ENCODE data around the gene RFNG.

RFNG gene

DNA sequence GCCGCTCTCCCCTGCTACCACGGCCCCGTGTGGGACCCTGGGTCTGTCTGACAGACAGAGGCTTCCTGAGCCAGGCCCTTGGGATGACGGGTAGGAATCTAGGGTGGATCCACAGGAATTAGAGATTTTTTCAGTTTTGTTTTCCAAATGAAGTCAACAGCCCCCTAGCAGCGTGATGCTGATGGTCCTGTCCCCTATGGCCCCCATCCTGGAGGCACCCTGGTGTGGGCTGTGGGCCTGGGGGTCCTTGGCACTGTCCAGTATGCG is 44.5 kb downstream of the RFNG start:
- no peak overlapping the region for H3K27ac ChIP-seq
- no peaks in the 10 kb centered on the region for H3K27me3 ChIP-seq (replicated peaks)
- in situ Hi-C loops (cut with HindIII; ENCODE audit: low pct_ligation_motif_present, low sequenced_read_pairs), result no loop called here
- TF ChIP-seq, protein P1, sequence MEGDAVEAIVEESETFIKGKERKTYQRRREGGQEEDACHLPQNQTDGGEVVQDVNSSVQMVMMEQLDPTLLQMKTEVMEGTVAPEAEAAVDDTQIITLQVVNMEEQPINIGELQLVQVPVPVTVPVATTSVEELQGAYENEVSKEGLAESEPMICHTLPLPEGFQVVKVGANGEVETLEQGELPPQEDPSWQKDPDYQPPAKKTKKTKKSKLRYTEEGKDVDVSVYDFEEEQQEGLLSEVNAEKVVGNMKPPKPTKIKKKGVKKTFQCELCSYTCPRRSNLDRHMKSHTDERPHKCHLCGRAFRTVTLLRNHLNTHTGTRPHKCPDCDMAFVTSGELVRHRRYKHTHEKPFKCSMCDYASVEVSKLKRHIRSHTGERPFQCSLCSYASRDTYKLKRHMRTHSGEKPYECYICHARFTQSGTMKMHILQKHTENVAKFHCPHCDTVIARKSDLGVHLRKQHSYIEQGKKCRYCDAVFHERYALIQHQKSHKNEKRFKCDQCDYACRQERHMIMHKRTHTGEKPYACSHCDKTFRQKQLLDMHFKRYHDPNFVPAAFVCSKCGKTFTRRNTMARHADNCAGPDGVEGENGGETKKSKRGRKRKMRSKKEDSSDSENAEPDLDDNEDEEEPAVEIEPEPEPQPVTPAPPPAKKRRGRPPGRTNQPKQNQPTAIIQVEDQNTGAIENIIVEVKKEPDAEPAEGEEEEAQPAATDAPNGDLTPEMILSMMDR (IDR thresholded peaks at IDR 0.05; ENCODE audit: low read depth, low read length, missing control alignments), result no peak
- no peak overlapping the region for H3K4me3 ChIP-seq (ENCODE audit: low read depth, low read length)
- DNase-seq, result no peak
- no peaks in the 10 kb centered on the region for H3K36me3 ChIP-seq (replicated peaks)

DNA sequence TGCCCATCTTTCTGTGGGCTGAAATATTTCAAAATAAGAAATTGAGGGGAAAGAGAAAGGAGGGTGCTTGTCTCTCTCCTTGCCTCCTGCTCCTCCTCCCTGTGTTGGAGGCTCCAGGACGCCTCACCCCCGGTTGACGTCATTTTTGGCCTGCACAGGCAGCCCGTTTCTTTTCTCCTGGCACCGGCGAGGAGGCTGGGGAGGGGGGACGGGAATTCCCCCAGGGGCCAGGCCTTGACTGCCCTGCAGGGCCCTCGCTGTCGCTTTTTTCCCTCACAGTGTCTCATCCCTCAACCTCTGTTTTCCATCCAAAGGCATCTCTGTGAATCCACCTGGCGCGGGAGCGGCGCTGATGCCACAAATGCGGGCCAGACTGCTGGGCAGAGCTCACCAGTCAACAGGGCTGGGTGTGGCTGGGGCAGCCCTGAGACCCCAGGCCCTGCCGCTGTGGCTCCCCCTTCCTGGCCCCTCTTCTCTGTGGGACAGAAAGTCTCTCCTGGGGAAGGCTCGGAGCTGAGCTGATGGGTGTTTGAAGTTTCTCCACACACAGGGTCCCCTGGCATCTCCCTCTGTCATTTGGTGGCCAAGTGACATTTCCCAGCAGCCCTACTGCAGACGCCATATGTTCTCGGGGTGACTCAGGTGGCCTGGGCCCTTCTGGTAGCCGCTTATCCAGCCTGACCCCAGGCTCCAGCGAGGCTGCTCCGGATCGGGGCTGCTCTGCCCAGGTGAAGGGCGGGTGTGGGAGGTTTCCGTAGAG is 45.0 kb downstream of the RFNG start:
- Histone ChIP-seq H3K4me3 (ENCODE audit: low read depth, low read length) (no peak overlapping the region), H3K27ac (no peak overlapping the region), H3K27me3 (replicated peaks) (no peaks in the 10 kb centered on the region), H3K36me3 (replicated peaks) (no peaks in the 10 kb centered on the region)
- TF ChIP-seq, protein P1 (IDR thresholded peaks at IDR 0.05; ENCODE audit: low read depth, low read length, missing control alignments), result no peak
- in situ Hi-C loops (cut with HindIII; ENCODE audit: low pct_ligation_motif_present, low sequenced_read_pairs), result no loop called here
- no peak for DNase-seq

DNA sequence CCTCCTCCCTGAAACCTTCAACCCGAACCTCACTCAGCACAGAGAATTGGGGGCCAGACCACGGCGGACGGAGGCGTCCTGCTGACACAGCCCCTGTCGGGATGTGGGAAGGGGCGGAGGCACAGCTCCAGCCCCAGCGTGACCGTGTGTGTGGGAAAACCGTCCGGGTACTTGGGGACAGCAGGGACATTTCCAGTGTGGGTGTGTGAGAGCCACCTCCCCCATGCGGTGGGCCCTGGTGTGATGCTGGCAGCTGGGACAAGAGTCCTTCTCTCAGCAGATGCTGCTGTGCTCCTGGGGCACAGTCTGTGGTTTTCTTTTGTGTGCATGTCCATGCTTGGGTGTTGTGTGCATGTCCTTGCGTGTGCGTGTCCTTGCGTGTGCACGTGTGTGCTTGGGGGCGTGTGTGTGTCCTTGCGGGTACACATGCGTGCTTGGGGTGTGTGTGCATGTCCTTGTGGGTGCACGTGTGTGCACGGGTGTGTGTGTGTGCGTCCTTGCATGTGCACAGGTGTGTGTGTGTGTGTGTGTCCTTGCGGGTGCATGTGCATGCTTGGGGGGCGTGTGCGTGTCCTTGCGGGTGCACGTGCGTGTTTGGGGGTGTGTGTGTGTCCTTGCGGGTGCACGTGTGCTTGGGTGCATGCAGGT is 45.8 kb downstream of the RFNG start:
- DNase-seq, result no peak
- TF ChIP-seq, protein P1 (IDR thresholded peaks at IDR 0.05; ENCODE audit: low read depth, low read length, missing control alignments), result no peak
- Histone ChIP-seq H3K4me3 (ENCODE audit: low read depth, low read length) (no peak overlapping the region), H3K36me3 (replicated peaks) (no peaks in the 10 kb centered on the region), H3K27me3 (replicated peaks) (no peaks in the 10 kb centered on the region), H3K27ac (no peak overlapping the region)
- in situ Hi-C loops (cut with HindIII; ENCODE audit: low pct_ligation_motif_present, low sequenced_read_pairs), result no loop called here

DNA sequence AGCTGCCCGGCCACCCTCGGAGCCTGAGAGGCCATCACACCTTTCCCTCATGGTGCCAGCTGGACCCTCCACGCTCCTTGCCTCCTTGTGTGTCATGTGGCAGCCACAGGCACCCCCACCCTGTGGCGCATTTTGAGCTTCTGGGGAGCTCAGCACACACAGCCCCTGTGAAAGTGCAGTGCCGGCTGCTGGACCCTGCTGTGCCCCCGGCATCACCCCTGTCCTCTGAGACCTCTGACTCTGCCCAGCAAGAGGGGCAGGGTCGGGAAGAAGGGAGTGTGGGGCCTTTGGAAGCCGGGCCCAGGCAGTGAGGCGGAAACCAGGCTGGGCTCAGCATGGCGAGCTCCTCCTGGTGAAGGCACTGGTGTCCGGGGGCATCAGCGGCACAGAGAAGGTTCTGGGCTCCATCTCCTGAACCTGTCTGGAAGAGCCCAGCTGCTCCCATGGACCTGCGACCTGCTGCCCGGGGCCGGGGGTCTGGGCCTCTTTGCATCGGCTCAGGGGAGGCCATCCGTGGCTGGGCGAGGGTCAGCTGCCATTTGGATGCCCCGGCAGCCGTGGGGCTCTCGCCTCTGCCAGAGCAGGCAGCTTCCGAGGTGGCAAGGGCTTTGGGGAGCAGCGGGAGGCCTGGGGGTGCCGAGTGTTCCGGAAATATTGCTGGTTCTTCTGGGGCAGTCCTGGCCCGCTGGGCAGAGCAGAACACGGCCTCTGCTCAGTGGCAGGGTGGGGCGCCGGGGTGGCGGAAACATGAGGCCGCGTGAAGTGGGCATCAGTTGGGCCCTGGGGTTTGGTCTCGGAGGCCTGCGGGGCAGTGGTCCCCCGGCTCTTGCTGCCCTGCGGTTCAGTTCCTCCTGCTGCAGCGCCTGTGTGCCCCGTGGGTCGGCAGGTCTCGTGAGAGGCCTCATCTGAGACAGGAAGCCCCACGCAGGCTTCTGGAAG is 46.8 kb downstream of the RFNG start:
- TF ChIP-seq, protein P1 (IDR thresholded peaks at IDR 0.05; ENCODE audit: low read depth, low read length, missing control alignments), result no peak

DNA sequence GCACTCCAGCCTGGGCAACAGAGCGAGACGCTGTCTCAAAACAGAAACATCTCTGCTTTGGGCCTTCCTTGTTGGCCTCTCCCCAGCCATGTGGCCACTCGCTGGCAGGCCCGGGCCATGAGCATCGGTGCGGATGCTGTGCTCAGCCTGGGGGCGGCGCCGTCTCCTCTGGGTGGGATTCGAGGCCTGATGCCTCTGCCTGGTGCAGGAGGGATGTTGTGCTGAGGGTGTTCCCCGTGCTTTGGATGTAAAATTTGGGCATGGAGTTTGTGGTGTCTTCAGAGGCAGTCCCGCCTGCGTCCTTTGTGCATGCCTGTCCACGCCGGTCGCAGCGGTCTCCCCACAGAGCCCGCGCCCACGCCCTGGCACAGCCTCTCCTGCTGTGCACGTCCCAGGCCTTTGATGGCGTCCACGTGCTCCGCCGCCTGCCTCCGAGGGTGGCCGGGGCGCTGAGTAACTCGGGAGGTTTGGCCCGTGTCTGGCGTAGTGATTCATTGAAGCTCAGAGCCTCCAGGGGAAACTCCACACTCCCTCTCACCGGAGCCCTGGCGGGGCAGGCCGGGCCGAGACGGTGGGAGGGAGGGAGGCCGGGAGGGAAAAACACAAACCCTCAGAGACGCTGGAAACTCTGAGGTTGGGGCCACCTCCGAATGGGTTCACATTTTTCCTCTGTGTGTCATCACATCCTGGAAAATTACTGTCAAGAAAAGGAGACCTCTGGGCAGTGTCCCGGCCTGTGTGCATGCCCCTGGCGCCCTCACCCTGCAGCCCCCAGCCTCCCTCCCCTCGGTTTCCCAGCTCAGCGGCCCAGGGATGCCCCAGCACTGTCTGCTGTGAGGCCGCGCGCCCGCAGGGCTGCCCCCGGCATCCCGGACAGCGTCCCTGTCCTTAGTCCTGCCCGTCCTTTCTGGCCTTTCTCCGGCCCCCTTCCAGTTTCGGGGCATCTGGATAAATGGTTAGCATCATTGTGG is 47.9 kb downstream of the RFNG start:
- H3K27me3 ChIP-seq (replicated peaks), result no peaks in the 10 kb centered on the region
- TF ChIP-seq, protein P1 (IDR thresholded peaks at IDR 0.05; ENCODE audit: low read depth, low read length, missing control alignments), result no peak

More for the DNA sequence above, 46.8 kb downstream of the RFNG start:
- in situ Hi-C loops (cut with HindIII; ENCODE audit: low pct_ligation_motif_present, low sequenced_read_pairs), result no loop called here
- no peak overlapping the region for H3K4me3 ChIP-seq (ENCODE audit: low read depth, low read length)
- DNase-seq, result no peak
- H3K36me3 ChIP-seq (replicated peaks), result no peaks in the 10 kb centered on the region
- no peaks in the 10 kb centered on the region for H3K27me3 ChIP-seq (replicated peaks)
- no peak overlapping the region for H3K27ac ChIP-seq

More for the DNA sequence above, 47.9 kb downstream of the RFNG start:
- Histone ChIP-seq H3K4me3 (ENCODE audit: low read depth, low read length) (no peak overlapping the region), H3K27ac (peak overlapping the region; percentile 20), H3K36me3 (replicated peaks) (no peaks in the 10 kb centered on the region)
- in situ Hi-C loops (cut with HindIII; ENCODE audit: low pct_ligation_motif_present, low sequenced_read_pairs), result no loop called here
- peak; percentile 93 for DNase-seq

Measured in brain microvascular endothelial cell (primary cell).